Epithelial cell of prostate (primary cell): ENCODE data around the gene RASEF.
"Not testable (repeated sequence)": the region's sequence is repeated elsewhere in the genome, so short reads cannot be mapped to it uniquely, and the experiment has no call there.

Experiments used
- DNase-seq: peaks from one replicate; pipeline ENCODE4 v3.0.0-alpha.2; 2011; ENCODE audit warnings: low read depth, low spot score
- H3K27ac ChIP-seq: fragments of 450-650 bp; 2 replicates; pipeline ENCODE4 v1.5.1; 2017; ENCODE audit warnings: mild to moderate bottlenecking

RASEF gene

DNA sequence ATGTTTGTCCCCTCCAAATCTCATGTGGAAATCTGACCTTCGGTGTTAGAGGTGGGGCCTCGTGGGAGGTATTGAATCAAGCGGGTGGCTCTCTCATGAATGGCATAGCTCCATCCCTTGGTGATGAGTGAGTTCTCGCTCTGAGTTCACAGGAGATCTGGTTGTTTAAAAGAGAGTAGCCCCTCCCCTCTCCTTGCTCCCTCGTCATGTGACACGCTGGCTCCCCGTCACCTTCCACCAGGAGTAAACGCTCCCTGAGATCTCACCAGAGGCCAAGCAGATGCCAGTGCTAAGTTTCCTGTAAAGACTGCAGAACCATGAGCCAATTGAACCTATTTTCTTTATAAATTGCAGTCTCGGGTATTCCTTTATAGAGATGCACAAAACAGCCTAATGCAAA, 74.5 kb downstream of the RASEF start:
- H3K27ac ChIP-seq: no peak overlapping the region
- no peak for DNase-seq

GRCh38 chr9:82987370-82988189, 75.4 kb downstream of the RASEF start:
- DNase-seq: no peak

GRCh38 chr9:82981552-82981951, 81.4 kb downstream of the RASEF start:
- DNase-seq: no peak

More at GRCh38 chr9:82987370-82988189, 75.4 kb downstream of the RASEF start:
- no peak overlapping the region for H3K27ac ChIP-seq

DNA sequence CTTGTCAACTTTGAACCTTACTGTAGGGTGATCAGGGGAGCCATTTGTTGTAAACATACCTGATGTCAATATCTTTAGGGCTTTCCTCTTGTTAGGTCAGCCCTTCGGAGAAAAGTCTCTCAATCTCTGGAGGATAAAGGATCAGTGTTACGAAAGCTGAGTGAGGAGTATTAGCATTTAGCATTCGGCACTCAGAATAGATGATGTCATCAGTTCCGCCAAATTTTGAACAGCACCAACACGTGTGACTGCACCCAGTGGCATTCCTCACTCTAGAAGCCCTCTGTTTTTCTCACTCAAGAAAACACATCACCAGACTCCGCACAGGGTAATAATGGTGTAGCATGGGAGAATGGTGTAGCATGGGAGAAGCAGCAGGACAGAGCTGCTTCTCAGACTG, 87.8 kb downstream of the RASEF start:
- H3K27ac ChIP-seq: no peak overlapping the region
- no peak for DNase-seq

More at GRCh38 chr9:82981552-82981951, 81.4 kb downstream of the RASEF start:
- no peak overlapping the region for H3K27ac ChIP-seq

GRCh38 chr9:82972446-82972845, 90.5 kb downstream of the RASEF start:
- H3K27ac ChIP-seq: no peak overlapping the region
- no peak for DNase-seq

GRCh38 chr9:82970359-82970758, 92.6 kb downstream of the RASEF start:
- DNase-seq: no peak

DNA sequence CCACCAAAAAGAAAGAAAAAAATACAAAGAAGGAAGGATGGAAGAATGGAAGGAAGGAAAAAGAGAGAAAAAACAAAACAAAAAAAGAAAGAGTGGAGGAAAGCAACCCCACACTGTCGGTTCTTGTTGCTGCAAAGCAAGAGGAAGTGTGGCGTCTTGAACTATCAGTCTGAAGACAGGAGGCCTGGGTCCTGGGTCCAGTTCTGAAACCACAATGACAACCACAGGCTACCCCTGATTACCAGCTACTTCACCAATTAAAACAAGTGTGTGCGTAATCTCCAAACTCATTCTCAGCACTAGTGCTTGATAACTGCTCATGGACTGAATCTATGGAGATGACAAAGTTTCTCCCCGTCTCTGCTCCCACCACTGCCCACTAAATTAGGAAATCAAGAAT, 93.7 kb downstream of the RASEF start:
- H3K27ac ChIP-seq: no peak overlapping the region
- no peak for DNase-seq

More at GRCh38 chr9:82970359-82970758, 92.6 kb downstream of the RASEF start:
- H3K27ac ChIP-seq: no peak overlapping the region

GRCh38 chr9:82968816-82969215, 94.1 kb downstream of the RASEF start:
- DNase-seq: no peak
- no peak overlapping the region for H3K27ac ChIP-seq

DNA sequence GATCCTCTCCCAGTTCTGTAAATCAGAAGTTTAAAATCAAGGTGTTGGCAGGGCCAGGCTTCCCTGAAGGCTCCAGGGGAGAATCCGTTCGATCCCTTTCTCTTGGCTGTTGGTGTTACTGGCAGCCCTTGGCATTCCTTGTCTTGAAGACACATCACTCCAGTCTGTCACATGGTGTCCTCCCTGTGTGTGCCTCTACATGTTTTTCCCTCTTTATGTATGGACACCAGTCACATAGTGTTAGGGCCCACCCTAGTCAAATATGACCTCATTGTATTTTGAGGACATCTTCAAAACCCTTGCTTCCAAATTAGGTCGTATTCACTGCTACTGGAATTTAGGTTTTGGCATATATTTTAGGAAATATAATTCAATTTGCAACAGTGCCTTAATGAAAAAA, 94.6 kb downstream of the RASEF start:
- no peak overlapping the region for H3K27ac ChIP-seq
- no peak for DNase-seq

DNA sequence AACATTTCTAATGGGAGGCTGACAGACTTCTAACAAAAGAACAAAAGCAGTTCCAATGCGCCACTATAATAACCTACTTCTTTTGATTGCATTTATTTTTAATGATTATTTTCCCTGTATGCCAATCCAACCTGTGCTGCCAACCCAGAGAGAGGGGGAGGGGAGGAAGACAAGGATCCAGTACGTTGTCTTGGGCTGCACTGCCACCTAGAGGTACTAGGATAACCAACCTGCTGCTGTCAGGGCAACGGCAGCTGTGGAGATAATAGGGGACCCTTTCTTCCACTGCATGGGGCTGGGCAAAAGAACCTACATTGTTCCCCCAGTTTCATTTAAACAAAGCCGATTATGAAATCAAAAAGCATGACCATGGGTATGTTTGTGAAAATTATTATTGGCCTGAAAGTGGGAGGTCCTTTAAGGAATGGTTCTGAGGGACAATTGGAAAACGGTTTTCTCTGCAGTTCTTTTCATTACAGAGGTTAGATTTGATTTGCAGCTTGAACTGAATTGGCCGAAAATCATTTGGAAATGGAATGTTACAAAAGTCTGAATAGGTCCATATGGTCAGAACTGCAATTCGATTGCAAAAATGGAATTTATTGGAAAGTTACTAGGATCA, 101.3 kb downstream of the RASEF start:
- no peak overlapping the region for H3K27ac ChIP-seq
- peak; percentile 26 for DNase-seq

DNA sequence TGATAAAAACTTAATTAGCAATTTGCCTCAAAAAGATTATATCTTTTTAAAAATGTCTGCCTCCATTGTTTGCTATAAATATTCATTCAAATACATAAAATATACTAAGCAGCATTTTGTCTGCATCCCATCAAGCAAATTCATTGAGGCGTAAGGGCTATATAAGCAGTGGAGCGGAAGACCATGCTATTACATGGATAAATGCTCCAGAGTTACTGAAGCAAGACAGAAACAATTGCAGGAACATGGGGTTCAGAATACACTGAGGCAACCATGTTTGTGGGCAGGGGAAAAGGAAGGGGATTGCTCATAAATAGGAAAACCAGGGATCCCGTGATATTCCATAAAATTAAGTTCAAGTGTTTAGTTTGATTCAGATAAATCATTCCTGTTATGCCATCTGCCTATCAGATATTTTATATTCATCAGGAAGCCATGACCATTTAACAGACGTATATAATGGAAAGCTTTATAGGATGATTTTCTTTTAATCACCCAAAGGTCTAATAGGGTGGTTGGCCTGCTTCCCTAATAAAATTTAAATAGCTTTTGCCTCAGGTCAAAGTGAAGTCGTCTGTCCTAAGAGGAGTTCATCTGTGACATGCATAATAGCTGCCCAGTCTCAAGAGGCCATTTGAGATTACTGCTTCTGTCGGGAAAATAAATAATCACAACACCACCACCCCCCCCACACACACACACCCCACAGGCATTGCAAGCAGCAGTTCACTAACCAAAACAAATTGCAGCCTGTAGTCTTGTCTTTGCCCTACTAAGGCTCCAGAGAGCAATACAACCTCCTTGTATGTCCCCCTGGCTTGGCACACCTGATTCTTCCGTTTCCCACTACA, 105.2 kb downstream of the RASEF start:
- H3K27ac ChIP-seq: no peak overlapping the region
- no peak for DNase-seq

DNA sequence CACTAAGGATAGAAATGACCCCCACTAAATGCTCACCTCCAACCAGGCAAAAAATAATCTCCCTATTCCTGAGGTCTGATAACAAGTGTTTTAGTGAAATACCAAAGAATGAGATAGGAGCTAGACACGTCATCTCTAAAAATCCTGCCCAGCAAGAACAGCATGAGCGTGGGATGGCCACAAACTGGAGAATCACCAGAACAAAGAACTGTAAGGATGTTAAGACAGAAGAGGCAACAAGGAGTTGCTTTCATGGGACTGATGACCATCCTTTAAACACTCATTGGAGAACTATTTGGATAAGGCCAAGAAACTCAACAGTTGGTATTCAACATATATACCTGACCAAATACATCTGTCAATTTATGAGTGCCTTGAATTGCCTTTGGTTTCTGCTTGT, 113.7 kb downstream of the RASEF start:
- H3K27ac ChIP-seq: no peak overlapping the region
- no peak for DNase-seq

DNA sequence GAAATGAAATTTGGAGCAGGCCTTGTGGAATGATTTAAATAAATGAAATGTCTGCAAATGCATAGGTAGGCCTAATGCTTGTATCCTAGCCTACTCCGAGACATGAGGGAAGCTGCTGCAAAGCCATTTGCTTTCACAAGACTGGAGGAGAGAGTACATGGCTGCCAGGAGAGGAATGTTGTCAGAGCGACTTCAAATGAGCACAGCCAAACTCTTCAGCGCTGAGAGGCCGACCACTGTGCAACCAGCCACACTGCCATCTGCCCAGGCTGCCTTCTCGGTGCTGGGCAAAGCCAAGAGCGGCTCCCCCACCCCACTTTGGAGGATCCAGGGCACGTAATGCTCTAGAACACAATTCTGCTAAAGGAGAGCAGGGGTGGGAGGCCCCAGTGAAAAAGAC, 122.6 kb downstream of the RASEF start:
- no peak for DNase-seq
- H3K27ac ChIP-seq: no peak overlapping the region

- DNase-seq: peak; percentile 26
- H3K27ac ChIP-seq: no peak overlapping the region
These were observed 123.5 kb downstream of the RASEF start for GRCh38 chr9:82939451-82939850.

GRCh38 chr9:82938426-82939218, 124.3 kb downstream of the RASEF start:
- H3K27ac ChIP-seq: no peak overlapping the region

DNA sequence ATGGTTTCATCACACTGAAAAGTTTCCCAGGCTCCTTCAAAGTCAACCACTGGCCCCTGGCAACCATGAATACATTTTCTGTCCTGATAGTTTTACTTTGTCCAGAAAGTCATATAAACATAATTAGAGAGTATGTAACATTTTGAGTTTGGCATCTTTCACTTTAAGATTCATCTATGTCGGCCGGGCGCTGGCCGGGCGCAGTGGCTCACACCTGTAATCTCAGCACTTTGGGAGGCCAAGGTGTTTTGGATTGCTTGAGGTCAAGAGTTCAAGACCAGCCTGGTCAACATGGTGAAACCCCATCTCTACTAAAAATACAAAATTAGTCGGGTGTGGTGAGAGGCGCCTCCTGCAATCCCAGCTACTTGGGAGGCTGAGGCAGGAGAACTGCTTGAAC, 126.4 kb downstream of the RASEF start:
- H3K27ac ChIP-seq, DNase-seq: not testable (repeated sequence)

More at GRCh38 chr9:82938426-82939218, 124.3 kb downstream of the RASEF start:
- DNase-seq: no peak

DNA sequence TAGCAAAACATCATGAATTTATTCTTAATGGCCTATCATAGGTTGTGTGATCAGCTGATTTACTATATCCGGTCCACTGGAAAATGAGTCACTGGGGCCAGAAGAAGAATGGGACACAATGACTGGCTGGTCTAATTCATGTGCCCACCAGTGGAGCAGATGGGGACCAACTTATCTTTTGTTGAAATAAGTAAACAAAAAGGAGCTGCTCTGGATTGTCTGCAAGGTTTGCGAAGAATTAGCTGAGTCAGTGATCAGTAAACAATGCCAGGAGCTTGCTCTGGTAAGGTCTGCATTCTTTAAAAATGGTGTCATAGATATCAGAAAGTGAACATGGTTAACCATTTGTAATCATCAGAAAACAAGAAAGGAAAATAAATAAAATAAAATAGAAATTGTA, 128.0 kb downstream of the RASEF start:
- peak; percentile 67 for DNase-seq
- H3K27ac ChIP-seq: peak overlapping the region; percentile 61

DNA sequence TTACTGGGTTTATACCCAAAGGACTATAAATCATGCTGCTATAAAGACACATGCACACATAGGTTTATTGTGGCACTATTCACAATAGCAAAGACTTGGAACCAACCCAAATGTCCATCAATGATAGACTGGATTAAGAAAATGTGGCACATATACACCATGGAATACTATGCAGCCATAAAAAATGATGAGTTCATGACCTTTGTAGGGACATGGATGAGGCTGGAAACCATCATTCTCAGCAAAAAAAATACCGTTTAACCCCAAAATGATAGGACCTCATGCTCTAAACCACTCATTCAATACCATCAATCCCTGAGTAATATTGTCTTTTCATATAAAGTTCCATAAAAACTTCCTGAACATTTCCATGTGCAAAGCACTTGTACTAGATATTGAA, 128.9 kb downstream of the RASEF start:
- H3K27ac ChIP-seq: peak overlapping the region; percentile 61
- not testable (repeated sequence) for DNase-seq

DNA sequence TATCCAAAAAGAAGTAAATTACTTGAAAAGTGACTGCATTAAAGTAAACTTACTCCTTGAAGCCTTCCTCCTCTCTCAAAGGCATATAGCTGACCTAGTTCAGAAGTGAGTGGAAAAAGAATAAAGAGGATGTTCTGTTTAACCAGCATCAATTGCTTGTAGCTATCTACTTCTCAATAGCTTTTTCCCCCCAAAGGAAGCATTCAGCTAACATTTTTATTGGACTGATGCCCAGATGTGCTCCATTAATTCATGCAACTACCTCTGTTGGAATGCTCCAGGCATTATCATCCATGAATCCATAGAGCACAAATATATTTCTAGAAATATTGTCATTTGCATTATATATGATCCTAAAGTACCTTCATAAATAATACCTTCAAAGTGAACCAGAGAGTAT, 132.8 kb downstream of the RASEF start:
- no peak overlapping the region for H3K27ac ChIP-seq
- no peak for DNase-seq
